Endothelial cell of umbilical vein (primary cell): ENCODE results near the gene IGFL1. TPM values are rescaled to one million over a fixed set of nuclear protein-coding genes. Genes with fewer than 3 reads are reported as not detected.
"Not testable (repeated sequence)": the region's sequence is repeated elsewhere in the genome, so short reads cannot be mapped to it uniquely, and the experiment has no call there.

Experiments used
- BruUV-seq: library from RNA; stranded (reverse); fragments of 400-500 nt; replicated peaks from 2 replicates; lab custom pipeline; 2021; lab: Mats Ljungman, UMichigan
- CTCF ChIA-PET: fragments of 300-600, 350-600 bp; sonication (Branson Sonifier 250); formaldehyde crosslinking; loops from one replicate; lab custom pipeline; 2021; ENCODE audit warnings: antibody characterized with exemption, inconsistent platforms; lab: Charles Lee
- POLR2A ChIA-PET: fragments of 300-600, 350-600 bp; sonication (Branson Sonifier 250); formaldehyde crosslinking; loops from one replicate; lab custom pipeline; 2021; ENCODE audit warnings: antibody characterized with exemption, inconsistent platforms; lab: Charles Lee
- DNase-seq: peaks from one replicate; pipeline ENCODE4 v3.0.0-alpha.2; 2011; ENCODE audit warnings: low read depth, low spot score
- FAIRE-seq: peaks from 2 replicates; lab custom pipeline; 2011; peaks lifted over from hg19 to GRCh38; lab: Jason Lieb, UNC
- H2AFZ ChIP-seq: 2 replicates; pipeline ENCODE4 v1.6.0; 2012; ENCODE audit warnings: low read depth, low read length, control low read depth, inconsistent platforms
- H3K27ac ChIP-seq: 2 replicates; pipeline ENCODE4 v1.5.1; 2011; ENCODE audit warnings: low read depth, mild to moderate bottlenecking, control low read depth, low read length, moderate library complexity; ENCODE audit not compliant: insufficient read depth
- H3K27me3 ChIP-seq, 2 experiments: 2 replicates each; pipeline versions ENCODE4 v1.6.0 to v1.6.1; 2011; ENCODE audit warnings: low read length in 2 of 2, mixed read lengths in 1 of 2; ENCODE audit not compliant: control insufficient read depth in 2 of 2, insufficient read depth in 2 of 2
- H3K36me3 ChIP-seq, 2 experiments: 2 replicates in 1 of 2; 3 replicates in 1 of 2; pipeline ENCODE4 v1.5.1; 2011; ENCODE audit warnings: low read length in 2 of 2, mild to moderate bottlenecking in 1 of 2, moderate library complexity in 1 of 2; ENCODE audit not compliant: control insufficient read depth in 2 of 2, insufficient read depth in 2 of 2; ENCODE audit errors: extremely low read depth in 1 of 2
- H3K4me1 ChIP-seq: 3 replicates; pipeline ENCODE4 v1.5.1; 2011; ENCODE audit warnings: mild to moderate bottlenecking, low read length; ENCODE audit not compliant: control insufficient read depth, insufficient read depth; ENCODE audit errors: extremely low read depth
- H3K4me2 ChIP-seq: 2 replicates; pipeline ENCODE4 v1.6.1; 2011; ENCODE audit warnings: low read length, control low read depth, mixed read lengths; ENCODE audit not compliant: insufficient read depth
- H3K4me3 ChIP-seq, 3 experiments: fragments of 200-600 bp in 1 of 3; sonication (generic), shearing (Covaris generic) in 1 of 3; replicated peaks in 1 of 3; 2 replicates each; pipeline ENCODE4 v1.5.1; 2011 to 2016; ENCODE audit warnings: control low read depth in 3 of 3, low read length in 3 of 3, mild to moderate bottlenecking in 2 of 3, inconsistent platforms in 1 of 3, low read depth in 1 of 3, moderate library complexity in 1 of 3; ENCODE audit not compliant: insufficient read depth in 1 of 3
- H3K79me2 ChIP-seq: 2 replicates; pipeline ENCODE4 v1.6.0; 2012; ENCODE audit warnings: low read length, inconsistent platforms; ENCODE audit not compliant: control insufficient read depth, insufficient read depth
- H3K9ac ChIP-seq: replicated peaks from 2 replicates; pipeline ENCODE3; 2011; ENCODE audit warnings: low read length, control low read depth; ENCODE audit not compliant: insufficient read depth; ENCODE audit errors: extremely low read depth
- H3K9me1 ChIP-seq: replicated peaks from 3 replicates; pipeline ENCODE4 v1.6.0; 2011; ENCODE audit warnings: mild to moderate bottlenecking, low read length; ENCODE audit not compliant: control insufficient read depth, insufficient read depth; ENCODE audit errors: extremely low read depth
- H3K9me3 ChIP-seq: replicated peaks from 2 replicates; pipeline ENCODE4 v1.5.1; 2012; ENCODE audit warnings: low read length, inconsistent platforms; ENCODE audit not compliant: control insufficient read depth, insufficient read depth
- H4K20me1 ChIP-seq: replicated peaks from 2 replicates; pipeline ENCODE3; 2011; ENCODE audit warnings: mild to moderate bottlenecking, low read length; ENCODE audit not compliant: control insufficient read depth, insufficient read depth; ENCODE audit errors: extremely low read depth
- dilution Hi-C: fragments of 300-500 bp; cut with MboI; formaldehyde crosslinking; loops from one replicate; pipeline ENCODE4 v1.15.0; 2019; ENCODE audit warnings: low sequenced_read_pairs; ENCODE audit not compliant: extremely low pct_ligation_motif_present
- intact Hi-C: fragments of 100-400 bp; cut with micrococcal nuclease; formaldehyde crosslinking; loops from one replicate; pipeline ENCODE4 v1.10.0; 2022
- polyA plus RNA-seq, 4 experiments: library from polyadenylated mRNA; depleted of rRNA in 3 of 4; stranded (reverse) in 3 of 4; unstranded in 1 of 4; fragments of >200 nt; gene quantifications; 2 replicates each; pipeline versions ENCODE4 v1.2.1 to v1.2.3, GENCODE V29; 2011 to 2012; ENCODE audit warnings: missing spikeins in 1 of 4
- total RNA-seq: library from RNA; stranded (reverse); gene quantifications from 2 replicates; pipeline ENCODE4 v1.2.3, GENCODE V29; 2021
- TF ChIP-seq, protein P1 (sequence below): IDR thresholded peaks from 2 replicates; pipeline ENCODE4 v1.6.1; 2011; ENCODE audit not compliant: insufficient read depth, insufficient read length

Gene IGFL1
- total and polyA plus RNA-seq, 2 donors (not counting 3 experiments of a cell fraction or from before 2014, with no cell fraction given): not detected

DNA sequence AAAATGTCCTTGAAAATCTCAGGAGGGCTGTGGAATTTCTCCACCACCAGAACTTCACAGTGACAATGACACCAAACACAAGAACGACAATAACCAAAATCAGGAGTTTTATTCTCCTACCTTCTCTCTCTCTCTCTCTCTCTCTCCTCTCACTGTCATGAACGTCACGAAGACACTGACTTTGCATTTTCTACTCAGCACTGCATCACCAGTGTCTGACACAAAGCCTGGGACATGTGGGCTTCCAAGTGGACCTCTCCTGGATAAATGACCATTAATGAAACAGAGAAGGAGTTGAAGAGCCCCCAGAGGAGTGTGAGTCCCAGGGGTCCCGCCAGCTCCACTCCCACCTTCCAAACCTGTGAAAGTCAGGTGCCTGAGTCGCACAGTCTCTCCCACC lies 16.9 kb upstream of the IGFL1 start:
- H3K79me2 ChIP-seq, CTCF ChIA-PET, FAIRE-seq, POLR2A ChIA-PET, H3K4me2 ChIP-seq, H4K20me1 ChIP-seq, H3K4me3 ChIP-seq, H3K27ac ChIP-seq, DNase-seq, H3K9ac ChIP-seq, H2AFZ ChIP-seq, H3K4me1 ChIP-seq, H3K36me3 ChIP-seq, dilution Hi-C loops, H3K9me3 ChIP-seq, BruUV-seq, H3K9me1 ChIP-seq: not testable (repeated sequence)
- intact Hi-C loops: loop anchor here (5.0 kb wide), 1 partner anchor 285 kb away; no protein-coding TSS in a partner anchor
- peaks cover 2 to 11% of the 10 kb centered on the region in 2 experiments for H3K27me3 ChIP-seq

DNA sequence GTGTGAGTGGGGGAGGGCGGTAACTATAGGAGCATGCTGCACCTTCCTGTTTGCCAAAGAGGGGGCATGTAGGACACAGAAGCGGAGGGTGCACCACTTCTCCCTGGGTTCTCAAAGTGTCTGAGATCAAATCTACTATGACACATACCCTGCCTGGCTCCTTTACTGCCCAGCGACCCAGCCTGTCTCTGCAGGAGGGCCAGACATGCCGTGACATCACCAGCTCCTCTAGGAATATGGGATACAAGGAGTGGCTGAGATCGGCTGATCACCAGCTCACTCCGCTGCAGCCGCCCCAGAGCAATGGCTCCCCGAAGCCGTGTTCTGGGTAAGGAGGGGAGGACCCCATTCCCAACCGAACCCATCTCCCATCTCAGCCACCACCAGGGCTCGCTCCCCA lies 16.4 kb upstream of the IGFL1 start:
- H3K27ac ChIP-seq: no peak overlapping the region
- H3K4me1 ChIP-seq: no peaks in the 10 kb centered on the region
- DNase-seq: no peak
- no peaks in the 10 kb centered on the region for H3K36me3 ChIP-seq
- no peaks in the 10 kb centered on the region for H3K9me1 ChIP-seq
- peaks cover 2 to 11% of the 10 kb centered on the region in 2 experiments for H3K27me3 ChIP-seq
- no peak overlapping the region for H3K4me2 ChIP-seq
- CTCF ChIA-PET: no interaction called here
- H3K9me3 ChIP-seq: no peaks in the 10 kb centered on the region
- no peak overlapping the region for H2AFZ ChIP-seq
- FAIRE-seq: no peak
- BruUV-seq: no TSS peak
- no peaks in the 10 kb centered on the region for H3K79me2 ChIP-seq
- intact Hi-C loops (loop anchor here (5.0 kb wide), 1 partner anchor 286 kb away; no protein-coding TSS in a partner anchor), dilution Hi-C loops (no loop called here)
- no peaks in the 10 kb centered on the region for H4K20me1 ChIP-seq
- POLR2A ChIA-PET: no interaction called here
- H3K9ac ChIP-seq: no peak overlapping the region
- H3K4me3 ChIP-seq: no peak overlapping the region
- TF ChIP-seq, protein P1, sequence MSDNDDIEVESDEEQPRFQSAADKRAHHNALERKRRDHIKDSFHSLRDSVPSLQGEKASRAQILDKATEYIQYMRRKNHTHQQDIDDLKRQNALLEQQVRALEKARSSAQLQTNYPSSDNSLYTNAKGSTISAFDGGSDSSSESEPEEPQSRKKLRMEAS: no peak
